Measurements from ENCODE around the gene SPDYE9. TPM values are rescaled to one million over a fixed set of nuclear protein-coding genes. Genes with fewer than 3 reads are reported as not detected.
"Not testable (repeated sequence)": the region's sequence is repeated elsewhere in the genome, so short reads cannot be mapped to it uniquely, and the experiment has no call there.

Gene SPDYE9
- total RNA-seq = not detected in 2 replicates

- H3K27me3 Mint-ChIP-seq; CTCF ChIA-PET; H3K4me1 Mint-ChIP-seq; POLR2A ChIA-PET; intact Hi-C loops (cut with micrococcal nuclease); DNase-seq; H3K9me3 Mint-ChIP-seq; H3K36me3 Mint-ChIP-seq (ENCODE audit: low read depth); H3K27ac Mint-ChIP-seq; ATAC-seq (ENCODE audit: low read depth); H3K4me3 Mint-ChIP-seq: not testable (repeated sequence)
Observed at GRCh38 chr7:73085938-73086337, at the start of gene SPDYE9. Gene SPDYE9 (minus strand): TSS chr7:73086038. CDS start chr7:73084238, 1,800 bp downstream.

- H3K36me3 Mint-ChIP-seq (ENCODE audit: low read depth); CTCF ChIA-PET; ATAC-seq (ENCODE audit: low read depth); H3K9me3 Mint-ChIP-seq; intact Hi-C loops (cut with micrococcal nuclease); DNase-seq; H3K4me1 Mint-ChIP-seq; H3K27ac Mint-ChIP-seq; POLR2A ChIA-PET; H3K4me3 Mint-ChIP-seq; H3K27me3 Mint-ChIP-seq: not testable (repeated sequence)
Observed at GRCh38 chr7:73134866-73135265, 49.0 kb upstream of the SPDYE9 start.

- POLR2A ChIA-PET; CTCF ChIA-PET; H3K4me1 Mint-ChIP-seq; H3K36me3 Mint-ChIP-seq (ENCODE audit: low read depth); H3K27ac Mint-ChIP-seq; ATAC-seq (ENCODE audit: low read depth); H3K4me3 Mint-ChIP-seq; DNase-seq; H3K9me3 Mint-ChIP-seq; intact Hi-C loops (cut with micrococcal nuclease); H3K27me3 Mint-ChIP-seq: not testable (repeated sequence)
Observed at GRCh38 chr7:73132651-73133217, 46.9 kb upstream of the SPDYE9 start.

GRCh38 chr7:73130612-73131011 lies 44.8 kb upstream of the SPDYE9 start:
- POLR2A ChIA-PET; CTCF ChIA-PET; H3K27me3 Mint-ChIP-seq; H3K9me3 Mint-ChIP-seq; intact Hi-C loops (cut with micrococcal nuclease); H3K4me3 Mint-ChIP-seq; DNase-seq; H3K4me1 Mint-ChIP-seq; H3K36me3 Mint-ChIP-seq (ENCODE audit: low read depth); ATAC-seq (ENCODE audit: low read depth); H3K27ac Mint-ChIP-seq: not testable (repeated sequence)

- H3K9me3 Mint-ChIP-seq; ATAC-seq (ENCODE audit: low read depth); H3K27me3 Mint-ChIP-seq; DNase-seq; H3K4me3 Mint-ChIP-seq; CTCF ChIA-PET; POLR2A ChIA-PET; intact Hi-C loops (cut with micrococcal nuclease); H3K27ac Mint-ChIP-seq; H3K4me1 Mint-ChIP-seq; H3K36me3 Mint-ChIP-seq (ENCODE audit: low read depth): not testable (repeated sequence)
Observed at GRCh38 chr7:73124126-73124525, 38.3 kb upstream of the SPDYE9 start.

- POLR2A ChIA-PET; H3K36me3 Mint-ChIP-seq (ENCODE audit: low read depth); H3K27ac Mint-ChIP-seq; DNase-seq; H3K4me1 Mint-ChIP-seq; H3K9me3 Mint-ChIP-seq; intact Hi-C loops (cut with micrococcal nuclease); H3K27me3 Mint-ChIP-seq; H3K4me3 Mint-ChIP-seq: not testable (repeated sequence)
- ATAC-seq (ENCODE audit: low read depth) = peak; percentile 48
- CTCF ChIA-PET = interaction anchor here (0.6 kb wide), 1 partner anchor 1446 kb away, joined by 3 read pairs; no protein-coding TSS in a partner anchor
Observed at GRCh38 chr7:73122778-73123447, 37.1 kb upstream of the SPDYE9 start.

- DNase-seq; H3K27me3 Mint-ChIP-seq; H3K36me3 Mint-ChIP-seq (ENCODE audit: low read depth); H3K4me1 Mint-ChIP-seq; H3K9me3 Mint-ChIP-seq; intact Hi-C loops (cut with micrococcal nuclease); H3K4me3 Mint-ChIP-seq; H3K27ac Mint-ChIP-seq; CTCF ChIA-PET; POLR2A ChIA-PET; ATAC-seq (ENCODE audit: low read depth): not testable (repeated sequence)
Observed at GRCh38 chr7:73118155-73118554, 32.3 kb upstream of the SPDYE9 start.

- ATAC-seq (ENCODE audit: low read depth) = not testable (repeated sequence)
Observed at GRCh38 chr7:73057811-73058210, 28.0 kb downstream of the SPDYE9 start, which contains the start of gene SPDYE11. Gene SPDYE11 (minus strand): TSS chr7:73057911. CDS start chr7:73056111, 1,800 bp downstream.

GRCh38 chr7:73029666-73030065 lies 56.2 kb downstream of the SPDYE9 start, which contains the start of gene SPDYE8:
Gene SPDYE8 (minus strand): TSS chr7:73029766. CDS start chr7:73027966, 1,800 bp downstream.
- H3K27me3 Mint-ChIP-seq; DNase-seq; H3K36me3 Mint-ChIP-seq (ENCODE audit: low read depth); H3K9me3 Mint-ChIP-seq; H3K27ac Mint-ChIP-seq; CTCF ChIA-PET; POLR2A ChIA-PET; intact Hi-C loops (cut with micrococcal nuclease); ATAC-seq (ENCODE audit: low read depth); H3K4me3 Mint-ChIP-seq; H3K4me1 Mint-ChIP-seq: not testable (repeated sequence)

More at GRCh38 chr7:73057811-73058210, 28.0 kb downstream of the SPDYE9 start, which contains the start of gene SPDYE11:
- H3K9me3 Mint-ChIP-seq; POLR2A ChIA-PET; H3K36me3 Mint-ChIP-seq (ENCODE audit: low read depth); H3K27me3 Mint-ChIP-seq; intact Hi-C loops (cut with micrococcal nuclease); H3K4me1 Mint-ChIP-seq; H3K27ac Mint-ChIP-seq; DNase-seq; CTCF ChIA-PET; H3K4me3 Mint-ChIP-seq: not testable (repeated sequence)

Other genes starting within 250 kb of the SPDYE9 start
- gene POM121, start 160.9 kb downstream of the SPDYE9 start, total RNA-seq = 42.6 and 46.7 TPM in 2 replicates
- 0.51 and 0.86 TPM in 2 replicates for gene TRIM74, start 116.6 kb downstream of the SPDYE9 start, total RNA-seq
- gene SPDYE8, start 56.3 kb downstream of the SPDYE9 start, total RNA-seq = not detected in 2 replicates
- not detected in 2 replicates for gene SPDYE11, start 28.1 kb downstream of the SPDYE9 start, total RNA-seq
- 63.8 and 68.9 TPM in 2 replicates for gene NSUN5, start 222.8 kb upstream of the SPDYE9 start, total RNA-seq
- not detected in 2 replicates for gene TRIM50, start 242.0 kb upstream of the SPDYE9 start, total RNA-seq
- not detected in 2 replicates for gene FKBP6, start 242.1 kb upstream of the SPDYE9 start, total RNA-seq

Measured in activated B cell treated with CpG ODN at 0.5 μM for 24 hours (primary cell).